Measurements from ENCODE around the gene PRKN. TPM values are rescaled to one million over a fixed set of nuclear protein-coding genes. Genes with fewer than 3 reads are reported as not detected.

PRKN gene
- total RNA-seq, 1 experiment from 2014 or later: 2.0 TPM

GRCh38 chr6:161954077-161954476 lies 773.5 kb downstream of the PRKN start:
- H2BK15ac ChIP-seq (ENCODE audit: low read depth, low read length): no peak overlapping the region
- H2BK5ac ChIP-seq (ENCODE audit: insufficient read length, low read length): no peak overlapping the region
- H4K5ac ChIP-seq (ENCODE audit: insufficient read length, low read depth, low read length): no peak overlapping the region
- peaks cover 5% of the 10 kb centered on the region for H3K9me3 ChIP-seq (ENCODE audit: control insufficient read depth, low read depth, low read length)
- no peak overlapping the region for H2AFZ ChIP-seq (ENCODE audit: low read length)
- H3K9ac ChIP-seq (ENCODE audit: extremely low read depth, insufficient read length, low read length): no peak overlapping the region
- H3K56ac ChIP-seq (ENCODE audit: insufficient read length, low read depth, low read length): no peak overlapping the region
- no peaks in the 10 kb centered on the region for H3K79me2 ChIP-seq (ENCODE audit: insufficient read depth, low read length)
- H4K20me1 ChIP-seq (ENCODE audit: control insufficient read depth, insufficient read depth, insufficient read length): no peaks in the 10 kb centered on the region
- H2BK20ac ChIP-seq (ENCODE audit: low read depth, low read length, poor library complexity, severe bottlenecking): no peak overlapping the region
- H4K91ac ChIP-seq (ENCODE audit: insufficient read length, low read depth, low read length): no peak overlapping the region
- Mint-ChIP-seq H3K27me3 (ENCODE audit: low read depth) (peaks cover 12% of the 10 kb centered on the region), H3K4me1 (peaks cover 12 to 13% of the 10 kb centered on the region in 2 experiments), H3K4me3 (no peak overlapping the region), H3K9me3 (peaks cover 9 to 12% of the 10 kb centered on the region in 2 experiments), H3K36me3 (ENCODE audit: insufficient read depth in 1 of 3, low read depth in 3 of 3) (peaks cover 5 to 13% (median 8%) of the 10 kb centered on the region in 3 experiments), H3K27ac (no peak overlapping the region)
- H3K4me2 ChIP-seq (ENCODE audit: insufficient read depth, insufficient read length, low read length): no peak overlapping the region
- H3K4ac ChIP-seq (ENCODE audit: low read depth, low read length): no peak overlapping the region
- H4K8ac ChIP-seq (replicated peaks; ENCODE audit: insufficient read length, low read depth, low read length): no peak overlapping the region
- H2BK12ac ChIP-seq (ENCODE audit: insufficient read length, low read depth, low read length): no peak overlapping the region
- no peak overlapping the region for H3T11ph ChIP-seq (ENCODE audit: low read length)
- no peak overlapping the region for H3K14ac ChIP-seq (ENCODE audit: insufficient read depth, low read length)
- no peak overlapping the region for H3K27ac ChIP-seq (ENCODE audit: insufficient read length, low read depth, low read length)
- H3K23me2 ChIP-seq (ENCODE audit: insufficient read length, low read depth, low read length, poor library complexity, severe bottlenecking): no peaks in the 10 kb centered on the region
- H2AK5ac ChIP-seq (ENCODE audit: insufficient read length, low read length): no peak overlapping the region
- no peaks in the 10 kb centered on the region; the same call in 1 of the 2 replicates for H3K4me1 ChIP-seq (ENCODE audit: insufficient read depth, low read length)
- H3K79me1 ChIP-seq (ENCODE audit: insufficient read depth, low read depth, low read length, poor library complexity, severe bottlenecking): no peaks in the 10 kb centered on the region
- no peak overlapping the region for H3K18ac ChIP-seq (ENCODE audit: insufficient read length, low read depth, low read length)
- TF ChIP-seq, protein P1, sequence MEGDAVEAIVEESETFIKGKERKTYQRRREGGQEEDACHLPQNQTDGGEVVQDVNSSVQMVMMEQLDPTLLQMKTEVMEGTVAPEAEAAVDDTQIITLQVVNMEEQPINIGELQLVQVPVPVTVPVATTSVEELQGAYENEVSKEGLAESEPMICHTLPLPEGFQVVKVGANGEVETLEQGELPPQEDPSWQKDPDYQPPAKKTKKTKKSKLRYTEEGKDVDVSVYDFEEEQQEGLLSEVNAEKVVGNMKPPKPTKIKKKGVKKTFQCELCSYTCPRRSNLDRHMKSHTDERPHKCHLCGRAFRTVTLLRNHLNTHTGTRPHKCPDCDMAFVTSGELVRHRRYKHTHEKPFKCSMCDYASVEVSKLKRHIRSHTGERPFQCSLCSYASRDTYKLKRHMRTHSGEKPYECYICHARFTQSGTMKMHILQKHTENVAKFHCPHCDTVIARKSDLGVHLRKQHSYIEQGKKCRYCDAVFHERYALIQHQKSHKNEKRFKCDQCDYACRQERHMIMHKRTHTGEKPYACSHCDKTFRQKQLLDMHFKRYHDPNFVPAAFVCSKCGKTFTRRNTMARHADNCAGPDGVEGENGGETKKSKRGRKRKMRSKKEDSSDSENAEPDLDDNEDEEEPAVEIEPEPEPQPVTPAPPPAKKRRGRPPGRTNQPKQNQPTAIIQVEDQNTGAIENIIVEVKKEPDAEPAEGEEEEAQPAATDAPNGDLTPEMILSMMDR (conservative IDR thresholded peaks at IDR 0.05): no peak
- no peak overlapping the region for H3K23ac ChIP-seq (ENCODE audit: insufficient read length, low read depth, low read length)
- no peaks in the 10 kb centered on the region for H3K27me3 ChIP-seq (ENCODE audit: insufficient read depth, low read length)
- DNase-seq: no peak
- WGBS (ENCODE audit: extremely low coverage, insufficient read length, low lambda C conversion rate): no CpG with 5 or more reads among the region's 10 CpGs
- no peak overlapping the region for H2BK120ac ChIP-seq (ENCODE audit: low read depth, low read length, poor library complexity, severe bottlenecking)
